ENCODE data around the gene ZNF451.

GRCh38 chr6:57109880-57110279 is 19.9 kb downstream of the ZNF451 start:
- TF ChIP-seq CTCF (IDR thresholded peaks at IDR 0.05) (no peak), EP300 (IDR thresholded peaks at IDR 0.05) (no peak)

All from upper lobe of left lung (tissue), 4 donors.